ENCODE results near the gene HDLBP. TPM values are rescaled to one million over a fixed set of nuclear protein-coding genes. Genes with fewer than 3 reads are reported as not detected.

HDLBP gene
- total RNA-seq, 2 donors from 2014 or later = 274 to 287 TPM

DNA sequence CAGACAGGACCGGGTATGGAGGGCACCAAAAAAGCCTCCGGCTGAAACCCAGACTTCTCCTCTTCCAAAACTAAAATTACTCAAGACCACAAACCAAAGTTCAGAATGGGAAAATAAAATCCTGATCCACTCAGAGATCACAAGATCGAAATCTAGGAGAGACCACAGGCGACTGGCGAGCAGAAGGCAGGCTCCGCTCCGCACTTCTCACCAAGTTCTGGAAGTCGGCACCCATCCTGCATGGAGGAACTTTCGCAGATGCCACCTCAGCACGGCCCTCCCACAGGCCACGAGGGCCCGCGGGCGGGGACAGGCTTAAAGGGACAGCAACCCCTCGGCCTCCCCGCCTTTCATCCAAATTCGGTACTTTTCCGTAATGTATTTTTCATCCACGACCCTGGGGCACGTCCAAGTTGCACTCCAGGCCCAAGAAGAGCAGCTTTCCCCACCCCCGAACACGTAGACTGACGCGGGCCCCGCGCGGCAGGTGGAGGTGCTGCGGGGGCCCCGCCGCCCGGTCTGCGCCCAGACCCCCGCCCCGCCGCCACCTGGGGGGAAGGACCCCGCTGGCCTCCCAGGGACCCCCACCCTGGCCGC is 43.7 kb downstream of the HDLBP start:
- Histone ChIP-seq H3K36me3 (peaks cover 21% of the 10 kb centered on the region), H3K27me3 (no peaks in the 10 kb centered on the region), H3K4me3 (peak overlapping the region; percentile 98), H3K4me1 (peaks cover 0 to 38% of the 10 kb centered on the region in 2 donors), H3K27ac (peak overlapping the region; percentile 95 to 97), H3K9me3 (no peaks in the 10 kb centered on the region)
- TF ChIP-seq, protein P1, sequence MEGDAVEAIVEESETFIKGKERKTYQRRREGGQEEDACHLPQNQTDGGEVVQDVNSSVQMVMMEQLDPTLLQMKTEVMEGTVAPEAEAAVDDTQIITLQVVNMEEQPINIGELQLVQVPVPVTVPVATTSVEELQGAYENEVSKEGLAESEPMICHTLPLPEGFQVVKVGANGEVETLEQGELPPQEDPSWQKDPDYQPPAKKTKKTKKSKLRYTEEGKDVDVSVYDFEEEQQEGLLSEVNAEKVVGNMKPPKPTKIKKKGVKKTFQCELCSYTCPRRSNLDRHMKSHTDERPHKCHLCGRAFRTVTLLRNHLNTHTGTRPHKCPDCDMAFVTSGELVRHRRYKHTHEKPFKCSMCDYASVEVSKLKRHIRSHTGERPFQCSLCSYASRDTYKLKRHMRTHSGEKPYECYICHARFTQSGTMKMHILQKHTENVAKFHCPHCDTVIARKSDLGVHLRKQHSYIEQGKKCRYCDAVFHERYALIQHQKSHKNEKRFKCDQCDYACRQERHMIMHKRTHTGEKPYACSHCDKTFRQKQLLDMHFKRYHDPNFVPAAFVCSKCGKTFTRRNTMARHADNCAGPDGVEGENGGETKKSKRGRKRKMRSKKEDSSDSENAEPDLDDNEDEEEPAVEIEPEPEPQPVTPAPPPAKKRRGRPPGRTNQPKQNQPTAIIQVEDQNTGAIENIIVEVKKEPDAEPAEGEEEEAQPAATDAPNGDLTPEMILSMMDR (IDR thresholded peaks at IDR 0.05) = no peak
- peak; percentile 92 for DNase-seq (ENCODE audit: low spot score)

DNA sequence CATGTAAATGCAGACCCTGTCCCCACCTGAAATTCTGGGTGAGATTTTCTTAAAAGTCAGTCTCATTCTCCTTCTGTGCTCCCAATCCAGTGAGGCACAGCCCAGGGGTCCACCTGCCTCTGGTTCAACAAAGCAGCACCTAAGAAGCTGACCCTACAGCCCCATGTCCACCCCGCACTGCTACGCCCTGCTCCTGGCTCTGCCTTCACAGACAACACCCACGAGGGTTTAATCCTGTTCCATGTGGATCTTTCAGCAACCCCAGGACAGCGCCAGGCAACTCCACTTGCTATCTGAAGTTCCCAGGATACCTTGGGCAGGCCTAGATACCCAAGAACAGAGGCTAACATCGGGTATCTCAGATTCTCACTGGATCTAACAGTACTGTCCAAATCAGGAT is 44.9 kb downstream of the HDLBP start:
- H3K4me1 ChIP-seq = peaks cover 0 to 38% of the 10 kb centered on the region in 2 donors
- H3K4me3 ChIP-seq = peak overlapping the region in 1 of 2 donors; percentile 98
- DNase-seq (ENCODE audit: low spot score) = peak; percentile 55
- TF ChIP-seq, protein P1 (IDR thresholded peaks at IDR 0.05) = no peak
- no peaks in the 10 kb centered on the region for H3K9me3 ChIP-seq
- no peaks in the 10 kb centered on the region for H3K27me3 ChIP-seq
- H3K36me3 ChIP-seq = peaks cover 34% of the 10 kb centered on the region
- H3K27ac ChIP-seq = peak overlapping the region in 1 of 2 donors; percentile 6

DNA sequence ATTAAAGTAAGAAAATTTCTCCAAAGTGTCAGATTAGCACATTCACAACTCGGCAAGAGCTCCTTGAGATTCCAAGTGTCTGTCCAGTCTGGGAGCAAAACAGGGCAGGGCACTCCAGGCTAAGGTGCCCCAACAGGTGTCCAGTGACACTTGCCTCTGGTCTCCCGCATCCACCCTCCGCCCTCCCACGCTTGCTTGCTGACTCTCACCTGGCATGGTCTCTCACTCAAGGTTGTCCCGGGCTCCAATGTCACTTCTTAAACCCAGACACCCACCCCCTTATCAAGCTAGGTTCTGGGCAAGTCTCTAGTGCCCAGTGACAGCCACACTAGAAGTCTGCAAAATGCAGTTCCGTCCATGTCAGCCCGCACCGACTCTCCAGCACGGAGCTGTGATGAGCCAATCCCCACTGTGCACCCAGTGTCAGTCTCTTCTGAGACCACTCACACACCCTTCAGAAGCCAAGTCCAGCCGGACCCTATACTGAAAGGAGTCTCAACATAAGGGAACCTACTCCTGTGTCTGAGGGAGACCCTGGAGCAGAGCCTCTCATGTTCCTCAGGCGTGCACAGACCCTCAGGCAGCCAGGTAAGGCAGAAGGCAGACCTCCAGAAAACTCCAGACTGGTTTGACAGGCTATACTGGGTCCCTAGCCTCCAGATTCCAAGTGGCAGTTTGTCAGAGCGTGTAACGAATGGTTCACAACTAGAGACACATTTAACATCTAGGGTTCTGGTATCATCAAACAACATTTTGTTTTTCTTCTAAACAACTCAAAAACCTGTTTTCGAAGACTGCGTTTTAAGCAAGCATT is 45.6 kb downstream of the HDLBP start:
- Histone ChIP-seq H3K27ac (no peak overlapping the region), H3K4me3 (no peak overlapping the region)

DNA sequence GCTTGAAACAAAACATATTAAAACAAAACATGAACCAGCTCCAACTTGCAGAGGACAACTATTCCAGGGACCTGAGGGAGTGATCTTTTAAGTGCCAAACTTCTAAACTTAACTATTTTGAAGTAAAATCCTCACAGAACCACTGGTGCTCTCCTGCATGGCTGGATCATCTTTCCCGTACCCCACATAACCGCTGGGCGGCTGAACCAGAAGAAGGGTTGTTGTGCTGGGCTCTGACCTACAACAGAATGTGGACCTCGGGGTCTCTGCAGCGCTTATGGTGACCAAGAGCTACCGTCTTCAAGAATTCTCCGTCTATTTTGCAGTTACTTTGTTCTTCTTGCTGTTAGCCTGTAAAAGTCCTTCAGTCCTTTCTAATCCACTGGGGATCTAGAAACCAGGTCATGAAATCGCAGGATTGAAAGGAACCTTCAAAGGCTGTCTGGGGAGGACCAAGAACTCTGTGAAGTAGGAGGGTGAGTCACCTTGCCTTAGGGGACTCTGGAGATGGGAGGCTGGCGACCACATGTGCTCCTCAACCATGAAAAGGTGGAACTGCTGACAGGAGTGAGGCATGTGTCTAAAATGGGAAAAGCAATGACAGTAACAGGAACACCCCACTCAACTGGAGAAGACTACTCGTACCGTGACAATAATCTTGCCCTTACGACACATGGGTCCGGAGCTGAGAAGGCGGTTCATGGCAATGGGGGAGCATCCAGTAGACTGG is 46.6 kb downstream of the HDLBP start:
- no peaks in the 10 kb centered on the region for H3K9me3 ChIP-seq
- no peak overlapping the region for H3K27ac ChIP-seq
- no peaks in the 10 kb centered on the region for H3K27me3 ChIP-seq
- H3K4me1 ChIP-seq = peaks cover 0 to 38% of the 10 kb centered on the region in 2 donors
- no peak overlapping the region for H3K4me3 ChIP-seq
- H3K36me3 ChIP-seq = peaks cover 51% of the 10 kb centered on the region
- TF ChIP-seq, protein P1 (IDR thresholded peaks at IDR 0.05) = no peak
- DNase-seq (ENCODE audit: low spot score) = peak; percentile 26

More for the DNA sequence above, 45.6 kb downstream of the HDLBP start:
- Histone ChIP-seq H3K9me3 (no peaks in the 10 kb centered on the region), H3K27me3 (no peaks in the 10 kb centered on the region), H3K4me1 (peaks cover 0 to 38% of the 10 kb centered on the region in 2 donors), H3K36me3 (peaks cover 40% of the 10 kb centered on the region)
- TF ChIP-seq, protein P1 (IDR thresholded peaks at IDR 0.05) = no peak
- peak; percentile 54 for DNase-seq (ENCODE audit: low spot score)

DNA sequence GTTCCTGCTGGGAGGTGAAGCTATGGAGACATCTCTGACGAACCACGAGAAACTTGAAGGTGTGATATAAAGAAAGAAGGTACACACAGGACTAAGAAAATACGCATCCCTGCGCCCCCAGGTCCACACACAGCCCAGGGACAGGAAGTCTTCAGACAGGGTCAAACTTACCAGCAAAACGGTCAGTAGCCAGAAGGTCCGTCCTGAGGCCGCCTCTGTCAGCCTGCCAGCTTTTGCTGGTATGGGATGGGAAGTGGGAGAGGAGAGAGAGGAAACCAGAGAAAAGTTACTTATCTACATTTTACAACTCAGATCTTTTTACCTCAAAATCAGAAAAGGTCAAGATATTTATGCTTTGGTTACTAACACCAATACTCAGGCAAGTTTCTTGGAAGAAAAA is 47.2 kb downstream of the HDLBP start:
- Histone ChIP-seq H3K27me3 (no peaks in the 10 kb centered on the region), H3K36me3 (peaks cover 56% of the 10 kb centered on the region), H3K27ac (no peak overlapping the region), H3K9me3 (no peaks in the 10 kb centered on the region), H3K4me1 (peaks cover 0 to 35% of the 10 kb centered on the region in 2 donors), H3K4me3 (no peak overlapping the region)
- TF ChIP-seq, protein P1 (IDR thresholded peaks at IDR 0.05) = no peak
- DNase-seq (ENCODE audit: low spot score) = peak; percentile 34
